BE2C (cell line): ENCODE data around the gene DNAJB12.
"Not testable (repeated sequence)": the region's sequence is repeated elsewhere in the genome, so short reads cannot be mapped to it uniquely, and the experiment has no call there.

ENCODE experiments used
- DNase-seq: peaks from one replicate; pipeline ENCODE4 v3.0.0-alpha.2; 2020
- H3K27me3 ChIP-seq: fragments of 250-450 bp; sonication (Bioruptor Pico); 2 replicates; pipeline ENCODE4 v1.5.1; 2020; ENCODE audit warnings: mild to moderate bottlenecking
- H3K36me3 ChIP-seq: fragments of 250-450 bp; sonication (Bioruptor Pico); 2 replicates; pipeline ENCODE4 v1.5.1; 2020; ENCODE audit warnings: mild to moderate bottlenecking
- H3K4me1 ChIP-seq: fragments of 250-450 bp; sonication (Bioruptor Pico); 2 replicates; pipeline ENCODE4 v1.5.1; 2020
- H3K4me3 ChIP-seq: 2 replicates; pipeline ENCODE4 v1.5.1; 2011; ENCODE audit warnings: low read depth, low read length
- H3K9me3 ChIP-seq: fragments of 250-450 bp; sonication (Bioruptor Pico); 2 replicates; pipeline ENCODE4 v1.5.1; 2020
- TF ChIP-seq, protein P1 (sequence below): IDR thresholded peaks from 2 replicates; pipeline ENCODE4 v1.5.1; 2012; ENCODE audit warnings: mild to moderate bottlenecking, low read depth, low read length

DNAJB12 gene

DNA sequence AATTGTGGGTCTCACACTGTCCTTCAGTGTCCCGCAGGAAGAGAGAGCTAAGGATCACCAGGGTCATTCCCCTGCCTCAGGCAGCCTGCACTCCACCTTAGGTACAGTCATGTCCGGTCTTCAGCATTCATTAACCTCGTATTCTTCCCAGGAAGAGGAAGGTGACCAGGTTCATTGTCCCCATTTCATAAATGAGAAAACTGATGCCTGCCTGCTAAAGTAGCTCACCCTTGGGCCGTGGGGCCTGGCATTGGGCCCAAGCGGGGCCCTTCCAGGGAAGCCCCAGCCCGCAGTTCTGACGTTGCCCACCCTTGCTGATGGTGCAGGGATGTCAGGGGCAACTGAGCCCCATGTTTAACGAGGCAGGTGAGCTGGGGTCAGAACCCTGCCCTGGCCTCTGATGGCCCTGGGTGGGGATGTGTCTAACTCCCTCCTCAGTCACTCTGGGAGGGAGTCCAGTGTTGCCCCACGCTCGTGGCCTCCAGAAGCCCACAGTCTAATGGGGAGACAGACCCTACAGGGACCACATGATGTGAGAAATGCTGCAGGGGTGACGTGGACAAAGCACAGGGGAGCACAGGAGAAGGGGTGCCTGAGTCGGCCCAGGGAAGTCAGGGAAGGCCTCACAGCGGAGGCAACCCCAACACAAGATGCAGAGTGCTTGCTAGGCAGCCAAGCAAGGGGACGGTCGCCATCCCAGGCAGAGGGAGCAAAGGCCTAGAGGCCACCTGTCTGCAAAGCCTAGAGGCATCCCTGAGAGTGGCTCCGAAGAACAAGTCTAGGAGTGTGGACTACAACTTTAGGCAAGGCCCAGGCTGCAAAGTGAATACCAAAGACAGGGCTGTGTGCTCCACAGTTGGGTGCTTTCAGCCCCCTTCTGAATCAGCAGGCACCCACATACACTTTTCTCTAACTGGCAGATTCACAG lies 55.9 kb downstream of the DNAJB12 start:
- Histone ChIP-seq H3K27me3 (no peaks in the 10 kb centered on the region), H3K9me3 (no peaks in the 10 kb centered on the region), H3K36me3 (no peaks in the 10 kb centered on the region), H3K4me1 (peaks cover 6% of the 10 kb centered on the region), H3K4me3 (no peak overlapping the region)
- no peak for DNase-seq
- TF ChIP-seq, protein P1, sequence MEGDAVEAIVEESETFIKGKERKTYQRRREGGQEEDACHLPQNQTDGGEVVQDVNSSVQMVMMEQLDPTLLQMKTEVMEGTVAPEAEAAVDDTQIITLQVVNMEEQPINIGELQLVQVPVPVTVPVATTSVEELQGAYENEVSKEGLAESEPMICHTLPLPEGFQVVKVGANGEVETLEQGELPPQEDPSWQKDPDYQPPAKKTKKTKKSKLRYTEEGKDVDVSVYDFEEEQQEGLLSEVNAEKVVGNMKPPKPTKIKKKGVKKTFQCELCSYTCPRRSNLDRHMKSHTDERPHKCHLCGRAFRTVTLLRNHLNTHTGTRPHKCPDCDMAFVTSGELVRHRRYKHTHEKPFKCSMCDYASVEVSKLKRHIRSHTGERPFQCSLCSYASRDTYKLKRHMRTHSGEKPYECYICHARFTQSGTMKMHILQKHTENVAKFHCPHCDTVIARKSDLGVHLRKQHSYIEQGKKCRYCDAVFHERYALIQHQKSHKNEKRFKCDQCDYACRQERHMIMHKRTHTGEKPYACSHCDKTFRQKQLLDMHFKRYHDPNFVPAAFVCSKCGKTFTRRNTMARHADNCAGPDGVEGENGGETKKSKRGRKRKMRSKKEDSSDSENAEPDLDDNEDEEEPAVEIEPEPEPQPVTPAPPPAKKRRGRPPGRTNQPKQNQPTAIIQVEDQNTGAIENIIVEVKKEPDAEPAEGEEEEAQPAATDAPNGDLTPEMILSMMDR, result no peak

DNA sequence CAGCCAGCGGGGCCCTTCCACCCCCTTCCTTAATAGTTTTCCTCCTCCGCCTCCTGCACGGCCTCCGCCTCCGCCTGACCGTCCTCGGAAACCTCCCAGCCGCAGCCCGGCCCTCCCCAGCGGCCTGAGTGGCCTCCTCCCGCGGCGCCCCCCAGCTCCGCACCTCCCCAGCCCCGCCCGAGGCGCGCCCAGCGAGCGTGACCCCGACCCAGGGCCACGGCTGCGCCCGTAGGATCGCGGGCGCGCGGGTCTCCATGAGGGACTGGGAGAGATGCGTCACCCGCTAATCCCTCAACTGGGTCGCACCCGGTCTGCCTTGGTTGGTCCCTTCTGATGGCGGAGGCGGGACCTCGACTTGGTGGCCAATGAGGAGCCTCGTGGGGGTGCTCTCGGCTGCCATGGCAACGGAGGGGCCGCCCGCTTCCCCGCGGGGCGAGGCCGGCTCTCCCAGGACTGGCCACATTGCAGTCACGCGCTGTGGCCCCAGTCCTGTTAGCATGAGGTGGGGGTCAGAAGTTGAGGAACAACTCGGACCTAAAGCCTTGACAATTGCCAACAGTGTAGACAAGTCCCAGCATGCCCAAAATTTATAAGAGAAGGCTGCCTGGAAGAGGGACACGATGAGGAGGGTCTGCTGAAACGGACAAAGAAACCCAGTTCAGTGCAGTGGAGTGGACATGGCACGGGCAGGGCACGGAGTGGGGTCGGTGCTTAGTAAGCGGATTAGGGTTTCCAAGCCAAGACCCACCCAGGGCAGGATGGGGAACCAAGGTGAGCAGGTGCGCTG lies 56.7 kb downstream of the DNAJB12 start:
- no peaks in the 10 kb centered on the region for H3K27me3 ChIP-seq
- DNase-seq, result peak; percentile 98
- TF ChIP-seq, protein P1, result no peak
- H3K4me3 ChIP-seq, result peak overlapping the region; percentile 48
- H3K9me3 ChIP-seq, result no peaks in the 10 kb centered on the region
- peaks cover 6% of the 10 kb centered on the region for H3K4me1 ChIP-seq
- H3K36me3 ChIP-seq, result no peaks in the 10 kb centered on the region

DNA sequence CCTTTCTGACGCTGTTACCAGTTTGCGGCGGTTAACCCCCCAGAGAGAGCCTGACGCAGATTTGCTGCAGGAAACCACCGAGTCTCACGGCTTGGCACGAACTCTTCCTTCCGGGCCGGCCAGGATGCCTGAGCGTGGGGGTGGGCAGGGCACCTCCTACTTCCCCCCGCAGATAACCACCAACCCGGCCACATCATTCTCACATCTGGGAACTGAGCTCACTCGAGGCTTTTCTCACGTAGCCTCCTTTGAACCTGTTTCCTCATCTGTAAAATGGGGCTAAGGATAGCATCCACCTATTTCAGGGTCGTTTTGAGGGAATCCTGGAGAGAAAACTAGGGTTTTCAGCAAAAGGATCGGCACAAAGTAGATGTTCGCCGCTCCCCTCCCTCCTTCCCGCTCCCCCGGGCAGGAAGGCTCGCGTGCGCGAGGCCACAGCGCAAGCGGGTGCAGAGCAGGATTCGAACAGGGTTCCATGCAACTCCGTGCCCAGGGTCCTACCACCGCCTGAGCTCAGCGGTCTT lies 57.4 kb downstream of the DNAJB12 start:
- Histone ChIP-seq H3K27me3 (no peaks in the 10 kb centered on the region), H3K4me1 (peaks cover 6% of the 10 kb centered on the region), H3K9me3 (no peaks in the 10 kb centered on the region), H3K36me3 (no peaks in the 10 kb centered on the region), H3K4me3 (peak overlapping the region; percentile 48)
- DNase-seq, result no peak
- TF ChIP-seq, protein P1, result no peak

DNA sequence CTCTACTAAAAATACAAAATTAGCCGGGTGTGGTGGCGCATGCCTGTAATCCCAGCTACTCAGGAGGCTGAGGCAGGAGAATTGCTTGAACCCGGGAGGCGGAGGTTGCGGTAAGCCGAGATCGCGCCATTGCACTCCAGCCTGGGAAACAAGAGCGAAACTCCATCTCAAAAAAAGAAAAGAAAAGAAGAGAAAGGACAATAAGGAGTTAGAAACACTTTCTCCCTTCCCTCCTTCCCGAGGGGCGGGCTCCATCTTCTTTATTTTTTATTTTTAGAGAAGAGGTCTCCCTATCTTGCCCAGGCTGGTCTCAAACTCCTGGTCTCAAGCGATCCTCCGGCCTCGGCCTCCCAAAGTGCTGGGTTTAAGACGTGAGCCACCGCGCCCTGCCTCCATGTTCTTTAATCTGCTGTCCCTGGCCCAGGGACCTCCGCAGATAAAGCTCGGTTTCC lies 57.9 kb downstream of the DNAJB12 start:
- H3K4me1 ChIP-seq, H3K36me3 ChIP-seq, H3K9me3 ChIP-seq, H3K27me3 ChIP-seq, DNase-seq, H3K4me3 ChIP-seq: not testable (repeated sequence)

DNA sequence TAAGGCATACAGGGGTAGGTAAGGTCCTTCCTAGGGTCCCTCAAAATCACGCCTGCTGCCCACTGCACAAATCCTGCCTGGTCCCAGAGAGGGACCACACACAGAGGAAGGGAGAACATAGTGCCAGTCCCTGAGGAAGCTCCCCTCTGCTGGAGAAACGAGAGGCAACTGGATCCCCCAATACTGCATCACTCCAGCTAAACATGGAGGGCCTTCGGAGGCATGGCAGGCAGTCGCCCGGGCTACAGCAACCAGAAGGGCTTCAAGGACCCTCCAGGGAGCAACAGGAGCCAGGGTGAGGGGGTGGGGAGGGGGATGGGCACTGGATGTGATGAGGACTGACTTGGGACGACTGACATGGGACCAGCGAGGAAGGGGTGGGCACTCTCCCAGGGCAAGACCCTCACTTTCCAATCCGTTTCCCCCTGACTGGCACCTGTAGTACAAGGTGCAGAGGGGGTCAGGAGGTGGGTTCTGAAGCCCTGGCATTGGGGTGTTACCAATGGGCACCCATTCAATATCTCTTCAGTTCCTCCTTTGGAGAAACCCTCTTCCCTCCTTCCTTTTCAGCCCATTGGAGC lies 59.3 kb downstream of the DNAJB12 start:
- no peak for DNase-seq
- Histone ChIP-seq H3K4me1 (peaks cover 10% of the 10 kb centered on the region), H3K27me3 (no peaks in the 10 kb centered on the region), H3K36me3 (no peaks in the 10 kb centered on the region), H3K9me3 (no peaks in the 10 kb centered on the region), H3K4me3 (no peak overlapping the region)
- TF ChIP-seq, protein P1, result no peak

DNA sequence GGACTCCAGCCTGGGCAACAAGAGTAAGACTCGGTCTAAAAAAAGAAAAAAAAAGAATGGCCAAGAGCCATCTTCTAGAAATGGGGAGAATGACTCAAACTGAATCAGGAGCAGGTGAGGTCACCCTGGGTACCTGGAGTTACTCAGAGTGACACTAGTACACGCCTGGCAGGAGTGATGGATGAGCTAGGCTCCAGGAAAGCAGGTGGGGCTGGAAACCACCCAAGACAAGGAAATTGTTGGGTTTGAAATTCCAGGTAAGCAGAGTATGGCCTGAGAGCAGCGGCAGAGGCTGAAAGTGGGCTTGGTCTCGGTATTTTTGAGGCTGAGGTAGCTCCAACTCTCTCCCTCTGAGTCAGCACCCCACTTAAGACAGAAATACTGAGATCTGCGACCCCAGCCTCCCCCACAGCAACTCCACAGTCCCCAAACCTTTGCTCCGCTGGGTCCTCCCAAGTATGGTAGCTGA lies 62.5 kb downstream of the DNAJB12 start:
- H3K36me3 ChIP-seq, result no peaks in the 10 kb centered on the region
- DNase-seq, result no peak
- no peaks in the 10 kb centered on the region for H3K27me3 ChIP-seq
- H3K9me3 ChIP-seq, result no peaks in the 10 kb centered on the region
- H3K4me1 ChIP-seq, result peaks cover 4% of the 10 kb centered on the region; the same call in 1 of the 2 replicates
- H3K4me3 ChIP-seq, result no peak overlapping the region
- TF ChIP-seq, protein P1, result no peak
